ENCODE measurements around the gene PNKP. TPM values are rescaled to one million over a fixed set of nuclear protein-coding genes. Genes with fewer than 3 reads are reported as not detected.
A peak's percentile ranks its signal among the peaks of the same experiment; 100 is the strongest.

Gene PNKP
- total and polyA plus RNA-seq, 10 donors, result 36.6 to 203 (median 108) TPM

- TF ChIP-seq CTCF (IDR thresholded peaks at IDR 0.05 in 8 of 11, conservative IDR thresholded peaks at IDR 0.05 in 3 of 11), result no peak
- no peak for TF ChIP-seq POLR2A (IDR thresholded peaks at IDR 0.05)
- no peak for TF ChIP-seq POLR2AphosphoS5 (IDR thresholded peaks at IDR 0.05)
- H3K4me3 ChIP-seq, result peak overlapping the region in 5 of 8 donors; percentile 73 to 95 (median 78)
- peaks cover 14 to 80% (median 51%) of the 10 kb centered on the region in 6 donors for H3K4me1 ChIP-seq
- 72 to 83% (median 81%) methylated on average over 14 of the region's 14 CpGs for WGBS, 5 donors
- DNase-seq, result no peak
- peaks cover 0 to 36% (median 32%) of the 10 kb centered on the region in 6 donors for H3K36me3 ChIP-seq
- H3K9me3 ChIP-seq, result peaks cover 0 to 6% (median 0%) of the 10 kb centered on the region in 8 donors
- H3K27me3 ChIP-seq (replicated peaks in 1 of 7), result peaks cover 0 to 5% (median 0%) of the 10 kb centered on the region in 7 donors
- intact Hi-C loops (cut with DNase I; ENCODE audit: low total_unique reads), result no loop called here
- H3K27ac ChIP-seq, result no peak overlapping the region
Observed at GRCh38 chr19:49852631-49853126, 14.7 kb downstream of the PNKP start.

- H3K27me3 ChIP-seq (replicated peaks in 1 of 7), result peaks cover 0 to 5% (median 0%) of the 10 kb centered on the region in 7 donors
- peak; percentile 89 for DNase-seq
- H3K4me3 ChIP-seq, result peak overlapping the region; percentile 72 to 95 (median 78)
- intact Hi-C loops (cut with DNase I; ENCODE audit: low total_unique reads), result no loop called here
- peaks cover 0 to 6% (median 0%) of the 10 kb centered on the region in 8 donors for H3K9me3 ChIP-seq
- H3K4me1 ChIP-seq, result peaks cover 14 to 80% (median 50%) of the 10 kb centered on the region in 6 donors
- no peak for TF ChIP-seq POLR2A (IDR thresholded peaks at IDR 0.05)
- no peak for TF ChIP-seq CTCF (IDR thresholded peaks at IDR 0.05 in 8 of 11, conservative IDR thresholded peaks at IDR 0.05 in 3 of 11)
- TF ChIP-seq POLR2AphosphoS5 (IDR thresholded peaks at IDR 0.05), result peak in 2 of 3 donors; percentile 46 to 56
- H3K27ac ChIP-seq, result peak overlapping the region; percentile 97 to 100 (median 99)
- WGBS, 5 donors, result 2 to 8% (median 3%) methylated on average over 21 to 78 of the region's 78 CpGs
- peaks cover 0 to 26% (median 22%) of the 10 kb centered on the region in 6 donors for H3K36me3 ChIP-seq
Observed at GRCh38 chr19:49851456-49852259, 15.7 kb downstream of the PNKP start.

GRCh38 chr19:49850487-49851342 is 16.7 kb downstream of the PNKP start, which contains the start of gene PTOV1:
TSS of gene PTOV1 (plus strand) at chr19:49851159.
- Histone ChIP-seq H3K27me3 (replicated peaks in 1 of 7) (peaks cover 0 to 5% (median 0%) of the 10 kb centered on the region in 7 donors), H3K4me3 (peak within 1 kb of the TSS; percentile 72 to 95 (median 78)), H3K4me1 (peaks cover 14 to 74% (median 49%) of the 10 kb centered on the region in 6 donors), H3K36me3 (peaks cover 0 to 17% (median 13%) of the 10 kb centered on the region in 6 donors), H3K27ac (peak within 1 kb of the TSS; percentile 97 to 100 (median 99)), H3K9me3 (peaks cover 0 to 6% (median 0%) of the 10 kb centered on the region in 8 donors)
- peak; percentile 97 for DNase-seq
- intact Hi-C loops (cut with DNase I; ENCODE audit: low total_unique reads), result no loop called here
- TF ChIP-seq CTCF (IDR thresholded peaks at IDR 0.05 in 8 of 11, conservative IDR thresholded peaks at IDR 0.05 in 3 of 11) (no peak), POLR2A (IDR thresholded peaks at IDR 0.05) (peak; percentile 42 to 81 (median 43)), POLR2AphosphoS5 (IDR thresholded peaks at IDR 0.05) (peak; percentile 92 to 94 (median 94))
- WGBS, 5 donors, result 1 to 2% (median 1%) methylated on average over 29 to 98 of the region's 98 CpGs
